CD4-positive, alpha-beta T cell (primary cell): ENCODE data around the gene ZNF524. TPM values are rescaled to one million over a fixed set of nuclear protein-coding genes. Genes with fewer than 3 reads are reported as not detected.

ENCODE experiments used
- ATAC-seq: fragments of 200-7000 bp; cut with Tn5 transposase; one replicate; pipeline ENCODE4 v1.10.0; 2022; ENCODE audit warnings: mild to moderate bottlenecking; ENCODE audit not compliant: poor library complexity
- CTCF ChIA-PET: fragments of 350-600 bp; sonication (Branson Sonifier 250); formaldehyde crosslinking; loops from one replicate; lab custom pipeline; 2021; ENCODE audit warnings: antibody characterized with exemption, inconsistent platforms; lab: Charles Lee
- POLR2A ChIA-PET: fragments of 350-600 bp; sonication (Branson Sonifier 250); formaldehyde crosslinking; loops from one replicate; lab custom pipeline; 2021; ENCODE audit warnings: antibody characterized with exemption, inconsistent platforms; lab: Charles Lee
- DNase-seq, 14 experiments: peaks; one replicate each; pipeline ENCODE4 v3.0.0-alpha.2; 2013 to 2020; ENCODE audit warnings: mixed read lengths in 2 of 14
- H3K27ac ChIP-seq, 2 donors: one replicate each; pipeline versions ENCODE4 v1.5.1 to v1.7.0; 2013; ENCODE audit warnings: low read length in 2 of 2, low read depth in 1 of 2, mild to moderate bottlenecking in 1 of 2
- H3K27me3 ChIP-seq, 2 experiments: 1 replicate in 1 of 2; 2 replicates in 1 of 2; pipeline versions ENCODE4 v1.6.1 to v1.7.0; 2013; ENCODE audit warnings: low read length in 2 of 2, control low read depth in 1 of 2, mild to moderate bottlenecking in 1 of 2, moderate library complexity in 1 of 2; ENCODE audit not compliant: insufficient read depth in 2 of 2, control insufficient read depth in 1 of 2
- H3K36me3 ChIP-seq: one replicate; pipeline ENCODE4 v1.6.1; 2013; ENCODE audit warnings: low read length, control low read depth; ENCODE audit not compliant: insufficient read depth
- H3K4me1 ChIP-seq: one replicate; pipeline ENCODE4 v1.6.1; 2013; ENCODE audit warnings: low read length, control low read depth; ENCODE audit not compliant: insufficient read depth
- H3K4me3 ChIP-seq: one replicate; pipeline ENCODE4 v1.5.1; 2013; ENCODE audit warnings: mild to moderate bottlenecking, low read length, moderate library complexity
- H3K9me3 ChIP-seq, 2 experiments: 1 replicate in 1 of 2; 2 replicates in 1 of 2; pipeline versions ENCODE4 v1.6.1 to v1.7.0; 2013; ENCODE audit warnings: low read length in 2 of 2, mild to moderate bottlenecking in 2 of 2, control low read depth in 1 of 2, moderate library complexity in 1 of 2; ENCODE audit not compliant: control insufficient read depth in 1 of 2, insufficient read depth in 1 of 2
- H3K27ac Mint-ChIP-seq: one replicate; pipeline ENCODE4 v1.8.0; 2020; ENCODE audit warnings: mixed read lengths
- H3K27me3 Mint-ChIP-seq: one replicate; pipeline ENCODE4 v1.8.0; 2021; ENCODE audit warnings: mixed read lengths
- H3K36me3 Mint-ChIP-seq: one replicate; pipeline ENCODE4 v1.8.0; 2021; ENCODE audit warnings: low read depth, mixed read lengths
- H3K4me1 Mint-ChIP-seq: one replicate; pipeline ENCODE4 v1.8.0; 2021; ENCODE audit warnings: low read depth, mixed read lengths
- H3K4me3 Mint-ChIP-seq: one replicate; pipeline ENCODE4 v1.8.0; 2020; ENCODE audit warnings: mild to moderate bottlenecking, mixed read lengths
- H3K9me3 Mint-ChIP-seq: one replicate; pipeline ENCODE4 v1.8.0; 2020; ENCODE audit warnings: mixed read lengths
- intact Hi-C, 2 experiments: fragments of 100-400 bp; cut with DNase I in 1 of 2; cut with micrococcal nuclease in 1 of 2; formaldehyde crosslinking; loops; one replicate each; pipeline versions ENCODE4 v1.15.1 to v1.9.0; 2023 to 2025; cut with DNase I, micrococcal nuclease
- total RNA-seq, 174 experiments: library from RNA in 2 of 174; stranded (reverse) in 2 of 174; gene quantifications; one replicate each; pipeline ENCODE4 v1.2.3 and lab custom pipeline; 2021 to 2026
- TF ChIP-seq, protein P1 (sequence below): fragments of 200-600 bp; IDR thresholded peaks from one replicate; pipeline ENCODE4 v1.8.0; 2022; ENCODE audit warnings: antibody characterized with exemption, mild to moderate bottlenecking

ZNF524 gene
- total RNA-seq, 2 experiments from 2014 or later, result 9.6 to 10.3 TPM

DNA sequence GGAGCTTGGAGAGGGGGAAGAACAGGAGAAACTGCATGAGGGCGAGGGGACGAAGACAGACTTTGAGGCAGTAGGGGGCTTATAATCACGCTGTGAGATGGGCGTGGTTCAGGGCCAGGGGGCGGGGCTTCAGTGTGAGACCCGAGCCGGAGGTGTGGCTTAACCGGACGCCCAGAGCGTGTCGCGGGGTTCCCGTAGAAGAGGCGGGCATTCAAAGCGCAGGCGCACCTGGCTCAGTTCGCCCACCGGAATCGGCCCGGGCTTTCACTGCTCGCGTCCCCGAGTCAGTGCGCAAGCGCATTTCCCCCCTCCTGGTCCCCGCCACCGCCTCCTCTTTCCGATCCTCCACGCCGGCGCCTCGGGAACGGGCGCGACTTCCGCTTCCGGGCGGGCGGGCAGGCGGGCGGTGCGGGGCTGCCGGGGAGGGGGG is 5.1 kb downstream of the ZNF524 start:
- Mint-ChIP-seq H3K4me1 (peaks cover 54% of the 10 kb centered on the region), H3K4me3 (peak overlapping the region; percentile 86), H3K27ac (peak overlapping the region; percentile 84), H3K9me3 (no peaks in the 10 kb centered on the region), H3K36me3 (peaks cover 51% of the 10 kb centered on the region), H3K27me3 (no peaks in the 10 kb centered on the region)
- intact Hi-C loops, result loop anchor here (1.0 to 10.0 kb wide), 5 partner anchors 18 to 350 kb away; partner anchors contain the start of genes PPP6R1 (in 1 of the 2), UBE2S (in 1 of the 2) and ZNF784 (in 1 of the 2)
- no peaks in the 10 kb centered on the region for H3K27me3 ChIP-seq
- peak; percentile 78 for ATAC-seq
- peak overlapping the region; percentile 85 to 92 for H3K27ac ChIP-seq
- H3K36me3 ChIP-seq, result peaks cover 10% of the 10 kb centered on the region
- ChIA-PET CTCF (interaction anchor here (1.3 to 4.2 kb wide), 13 partner anchors 14 to 144 kb away, joined by 4 to 60 read pairs (median 8); partner anchors contain the start of genes CCDC106, ISOC2, ZNF628 and ZNF784), POLR2A (interaction anchor here (0.8 to 2.7 kb wide), 13 partner anchors 10 to 266 kb away, joined by 3 to 50 read pairs (median 8); partner anchors contain the start of genes U2AF2, ZNF579, ZNF581 and ZNF784)
- TF ChIP-seq, protein P1, sequence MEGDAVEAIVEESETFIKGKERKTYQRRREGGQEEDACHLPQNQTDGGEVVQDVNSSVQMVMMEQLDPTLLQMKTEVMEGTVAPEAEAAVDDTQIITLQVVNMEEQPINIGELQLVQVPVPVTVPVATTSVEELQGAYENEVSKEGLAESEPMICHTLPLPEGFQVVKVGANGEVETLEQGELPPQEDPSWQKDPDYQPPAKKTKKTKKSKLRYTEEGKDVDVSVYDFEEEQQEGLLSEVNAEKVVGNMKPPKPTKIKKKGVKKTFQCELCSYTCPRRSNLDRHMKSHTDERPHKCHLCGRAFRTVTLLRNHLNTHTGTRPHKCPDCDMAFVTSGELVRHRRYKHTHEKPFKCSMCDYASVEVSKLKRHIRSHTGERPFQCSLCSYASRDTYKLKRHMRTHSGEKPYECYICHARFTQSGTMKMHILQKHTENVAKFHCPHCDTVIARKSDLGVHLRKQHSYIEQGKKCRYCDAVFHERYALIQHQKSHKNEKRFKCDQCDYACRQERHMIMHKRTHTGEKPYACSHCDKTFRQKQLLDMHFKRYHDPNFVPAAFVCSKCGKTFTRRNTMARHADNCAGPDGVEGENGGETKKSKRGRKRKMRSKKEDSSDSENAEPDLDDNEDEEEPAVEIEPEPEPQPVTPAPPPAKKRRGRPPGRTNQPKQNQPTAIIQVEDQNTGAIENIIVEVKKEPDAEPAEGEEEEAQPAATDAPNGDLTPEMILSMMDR, result no peak
- no peaks in the 10 kb centered on the region for H3K9me3 ChIP-seq
- DNase-seq, result peak; percentile 93 to 99 (median 98)
- H3K4me3 ChIP-seq, result peak overlapping the region; percentile 64
- peaks cover 45% of the 10 kb centered on the region for H3K4me1 ChIP-seq

DNA sequence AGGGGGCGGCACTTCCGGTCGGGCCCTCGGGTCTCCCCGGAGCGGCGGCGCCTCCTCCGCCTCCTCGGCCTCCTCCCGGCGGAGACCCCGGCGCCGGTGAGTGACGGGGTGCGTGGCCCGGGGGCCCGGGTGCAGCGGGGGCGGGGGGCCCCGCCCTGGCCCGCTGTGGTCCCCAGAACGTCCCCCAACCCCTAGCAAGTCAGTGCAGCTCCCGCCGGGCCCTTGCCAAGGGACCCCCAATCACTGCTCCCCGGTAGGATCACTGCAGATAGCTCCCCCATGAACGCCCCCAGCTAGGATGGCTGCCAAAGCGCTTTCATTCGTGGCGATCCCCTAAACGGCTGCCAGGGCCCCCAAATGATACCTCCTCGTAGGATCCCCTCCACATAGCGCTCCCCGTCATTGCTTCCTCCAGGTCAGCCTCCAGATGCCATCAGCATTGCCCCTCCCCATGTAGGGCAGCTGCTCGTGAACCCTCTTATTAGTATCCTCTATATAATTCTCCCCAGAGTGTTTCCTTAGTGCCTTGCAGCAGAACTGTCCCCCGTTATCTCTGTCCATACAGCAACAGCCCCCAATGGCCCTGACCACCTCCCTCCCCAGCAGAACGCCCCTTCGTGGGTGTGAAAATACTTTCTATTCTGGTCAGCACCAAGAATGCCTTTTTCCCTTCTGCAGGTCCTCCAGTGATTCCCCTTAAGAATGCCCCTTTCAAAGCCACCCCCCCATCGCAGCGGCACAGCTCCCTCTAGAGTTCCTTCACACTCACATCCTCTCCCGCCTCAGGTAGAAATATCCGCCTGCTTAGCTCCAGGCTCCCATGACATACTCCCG is 5.8 kb downstream of the ZNF524 start, which contains the start of gene ZNF865:
Gene ZNF865 (plus strand): TSS at position 11 of the 834 bp plus-strand sequence. CDS start 7,972 bp downstream, outside the sequence.
- Histone ChIP-seq H3K9me3 (no peaks in the 10 kb centered on the region), H3K36me3 (peaks cover 16% of the 10 kb centered on the region), H3K4me1 (peaks cover 41% of the 10 kb centered on the region), H3K4me3 (peak within 1 kb of the TSS; percentile 86), H3K27me3 (no peaks in the 10 kb centered on the region), H3K27ac (peak within 1 kb of the TSS; percentile 85 to 92)
- DNase-seq (peak; percentile 52 to 88 (median 59)), ATAC-seq (peak; percentile 47)
- Mint-ChIP-seq H3K4me3 (peak within 1 kb of the TSS; percentile 96), H3K9me3 (no peaks in the 10 kb centered on the region), H3K36me3 (peaks cover 57% of the 10 kb centered on the region), H3K4me1 (peaks cover 60% of the 10 kb centered on the region), H3K27ac (peak within 1 kb of the TSS; percentile 84), H3K27me3 (no peaks in the 10 kb centered on the region)
- intact Hi-C loops, result loop anchor here (1.0 to 10.0 kb wide), 8 partner anchors 17 to 487 kb away; partner anchors contain the start of genes PPP6R1 (in 1 of the 2), UBE2S (in 1 of the 2) and ZNF784 (in 1 of the 2)
- CTCF ChIA-PET, result interaction anchor here (0.6 to 4.2 kb wide), 18 partner anchors 8 to 465 kb away, joined by 3 to 60 read pairs (median 4); partner anchors contain the start of genes CCDC106, ISOC2, ZNF579 and ZNF628
- TF ChIP-seq, protein P1, result peak; percentile 73
- POLR2A ChIA-PET, result interaction anchor here (0.7 to 2.7 kb wide), 14 partner anchors 10 to 267 kb away, joined by 3 to 50 read pairs (median 5); partner anchors contain the start of genes U2AF2, ZNF579, ZNF581 and ZNF784

DNA sequence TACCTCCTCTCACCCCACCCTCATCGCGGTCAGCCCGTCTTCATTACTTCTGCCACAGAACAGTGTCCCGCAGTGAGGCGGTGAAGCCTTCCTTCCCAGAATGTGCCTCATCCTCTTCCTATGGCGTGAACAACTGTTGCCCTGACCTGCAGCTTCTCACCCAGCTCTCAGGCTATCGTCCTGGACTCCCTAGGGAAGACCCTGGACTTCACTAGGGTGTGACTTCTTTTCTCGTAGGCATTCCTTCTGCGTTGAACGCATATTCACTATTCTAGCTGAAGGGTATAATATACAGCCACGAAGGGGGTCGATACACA is 6.3 kb downstream of the ZNF524 start:
- DNase-seq (no peak), ATAC-seq (no peak)
- Mint-ChIP-seq H3K9me3 (no peaks in the 10 kb centered on the region), H3K4me3 (peak overlapping the region; percentile 96), H3K4me1 (peaks cover 58% of the 10 kb centered on the region), H3K27me3 (no peaks in the 10 kb centered on the region), H3K27ac (peak overlapping the region; percentile 84), H3K36me3 (peaks cover 59% of the 10 kb centered on the region)
- H3K27me3 ChIP-seq, result no peaks in the 10 kb centered on the region
- peaks cover 40% of the 10 kb centered on the region for H3K4me1 ChIP-seq
- POLR2A ChIA-PET, result interaction anchor here (0.7 to 2.7 kb wide), 13 partner anchors 11 to 145 kb away, joined by 3 to 50 read pairs (median 5); partner anchors contain the start of genes U2AF2, ZNF579, ZNF581 and ZNF784
- H3K9me3 ChIP-seq, result no peaks in the 10 kb centered on the region
- CTCF ChIA-PET, result interaction anchor here (0.6 to 4.2 kb wide), 18 partner anchors 9 to 465 kb away, joined by 3 to 60 read pairs (median 4); partner anchors contain the start of genes CCDC106, ISOC2, ZNF579 and ZNF628
- intact Hi-C loops, result loop anchor here (1.0 to 10.0 kb wide), 6 partner anchors 20 to 488 kb away; partner anchors contain the start of genes PPP6R1 (in 1 of the 2) and UBE2S (in 1 of the 2)
- H3K4me3 ChIP-seq, result peak overlapping the region; percentile 86
- TF ChIP-seq, protein P1, result no peak
- H3K36me3 ChIP-seq, result peaks cover 16% of the 10 kb centered on the region
- H3K27ac ChIP-seq, result peak overlapping the region; percentile 84 to 92
